ENCODE results near the gene ZNF219. TPM values are rescaled to one million over a fixed set of nuclear protein-coding genes. Genes with fewer than 3 reads are reported as not detected.

ZNF219 gene
- total RNA-seq, 1 donor from 2014 or later, result 5.2 TPM

DNA sequence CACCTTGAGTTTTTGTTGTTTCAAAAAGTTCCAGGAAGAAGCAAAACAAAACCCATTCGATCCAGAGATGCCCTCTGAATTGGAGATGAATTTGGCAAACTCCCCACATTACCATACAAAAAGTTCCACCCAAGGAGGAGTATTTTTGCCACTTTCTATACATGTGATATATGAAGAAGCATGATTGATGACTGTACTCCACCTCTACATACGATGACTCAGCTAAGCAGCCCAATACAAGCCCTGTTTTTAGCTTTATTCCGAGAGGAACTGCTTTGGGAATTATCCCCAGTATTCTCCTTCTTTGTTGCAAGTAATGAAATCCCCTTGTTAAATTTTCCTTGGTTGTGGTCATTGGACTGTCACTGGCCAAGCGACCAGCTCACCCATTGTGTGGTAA is 13.8 kb upstream of the ZNF219 start:
- no peaks in the 10 kb centered on the region for H3K36me3 ChIP-seq (ENCODE audit: control insufficient read depth in 3 of 3, insufficient read depth in 3 of 3, low read length in 3 of 3)
- no peaks in the 10 kb centered on the region for H3K27me3 ChIP-seq (ENCODE audit: control insufficient read depth in 3 of 3, insufficient read depth in 3 of 3, low read length in 3 of 3)
- H3K9ac ChIP-seq (ENCODE audit: low read depth in 1 of 3, low read length in 3 of 3), result no peak overlapping the region
- H3K4me3 ChIP-seq (ENCODE audit: low read length in 3 of 3), result no peak overlapping the region
- H3K9me3 ChIP-seq (ENCODE audit: control insufficient read depth in 3 of 3, low read length in 3 of 3), result no peaks in the 10 kb centered on the region
- no peak overlapping the region for H3K27ac ChIP-seq (ENCODE audit: low read depth, low read length)
- H3K4me1 ChIP-seq (ENCODE audit: control insufficient read depth in 3 of 3, insufficient read depth in 3 of 3, low read length in 3 of 3), result peaks cover 0 to 6% (median under 1%) of the 10 kb centered on the region in 3 donors

DNA sequence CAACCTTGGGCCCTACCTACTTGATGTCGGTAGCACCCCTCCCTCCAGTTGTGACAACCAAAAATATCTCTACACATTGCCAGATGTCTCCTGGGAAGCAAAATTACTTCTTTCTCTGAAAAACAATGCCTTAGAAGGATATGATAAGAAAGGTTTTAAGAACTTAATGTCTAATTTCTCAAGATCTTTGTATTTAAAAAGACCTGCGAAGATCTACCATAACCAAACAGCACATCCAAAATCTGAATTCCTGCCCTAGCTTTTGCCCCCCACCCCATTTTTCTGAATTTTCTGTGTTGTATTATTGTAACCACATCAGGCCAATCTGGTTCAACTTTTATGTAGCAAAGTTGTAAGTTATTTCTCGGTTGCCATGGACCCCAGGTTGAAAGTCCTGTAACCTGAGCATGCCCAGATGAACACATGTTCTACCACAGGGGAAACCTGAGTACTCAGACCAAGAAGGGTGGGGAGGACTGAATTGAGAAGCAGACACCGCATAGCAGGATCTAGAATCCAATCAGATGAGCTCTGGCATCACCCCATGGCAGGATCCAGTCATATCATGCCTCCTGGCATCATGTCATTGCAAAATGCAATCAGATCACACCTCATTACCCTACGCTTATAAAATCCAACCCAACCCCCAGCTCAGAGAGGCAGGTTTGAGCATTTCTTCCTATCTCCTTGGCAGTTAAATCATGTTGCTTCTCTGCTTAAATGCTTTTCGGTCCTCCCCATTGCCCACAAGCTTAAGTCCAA is 11.1 kb upstream of the ZNF219 start:
- Histone ChIP-seq H3K9ac (ENCODE audit: low read depth in 1 of 3, low read length in 3 of 3) (no peak overlapping the region), H3K27me3 (ENCODE audit: control insufficient read depth in 3 of 3, insufficient read depth in 3 of 3, low read length in 3 of 3) (no peaks in the 10 kb centered on the region), H3K36me3 (ENCODE audit: control insufficient read depth in 3 of 3, insufficient read depth in 3 of 3, low read length in 3 of 3) (no peaks in the 10 kb centered on the region), H3K4me1 (ENCODE audit: control insufficient read depth in 3 of 3, insufficient read depth in 3 of 3, low read length in 3 of 3) (peaks cover 18 to 28% (median 21%) of the 10 kb centered on the region in 3 donors), H3K9me3 (ENCODE audit: control insufficient read depth in 3 of 3, low read length in 3 of 3) (no peaks in the 10 kb centered on the region), H3K27ac (ENCODE audit: low read depth, low read length) (no peak overlapping the region), H3K4me3 (ENCODE audit: low read length in 3 of 3) (no peak overlapping the region)

DNA sequence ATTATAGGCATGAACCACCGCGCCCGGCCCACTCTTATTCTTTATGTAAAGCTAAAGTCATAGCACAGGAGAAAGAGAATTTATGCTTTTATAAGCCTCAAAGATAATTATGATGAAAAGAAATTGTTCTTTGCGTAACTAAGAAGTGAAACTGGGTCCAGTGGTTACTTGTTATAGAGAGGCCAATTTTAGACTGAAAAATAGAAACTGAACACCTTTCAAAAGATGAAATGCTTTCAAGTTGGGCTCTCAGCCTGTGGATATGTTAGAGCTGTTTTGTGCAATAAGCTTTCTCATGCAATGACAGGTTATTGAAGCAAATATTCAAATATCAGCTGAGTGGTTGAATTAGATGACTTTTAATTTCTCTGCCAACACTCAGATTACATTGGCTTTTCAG is 10.3 kb upstream of the ZNF219 start:
- H3K9ac ChIP-seq (ENCODE audit: low read depth in 1 of 3, low read length in 3 of 3), result no peak overlapping the region
- no peak overlapping the region for H3K27ac ChIP-seq (ENCODE audit: low read depth, low read length)
- peaks cover 21 to 34% (median 25%) of the 10 kb centered on the region in 3 donors for H3K4me1 ChIP-seq (ENCODE audit: control insufficient read depth in 3 of 3, insufficient read depth in 3 of 3, low read length in 3 of 3)
- H3K36me3 ChIP-seq (ENCODE audit: control insufficient read depth in 3 of 3, insufficient read depth in 3 of 3, low read length in 3 of 3), result no peaks in the 10 kb centered on the region
- no peaks in the 10 kb centered on the region for H3K27me3 ChIP-seq (ENCODE audit: control insufficient read depth in 3 of 3, insufficient read depth in 3 of 3, low read length in 3 of 3)
- H3K4me3 ChIP-seq (ENCODE audit: low read length in 3 of 3), result no peak overlapping the region
- no peaks in the 10 kb centered on the region for H3K9me3 ChIP-seq (ENCODE audit: control insufficient read depth in 3 of 3, low read length in 3 of 3)

DNA sequence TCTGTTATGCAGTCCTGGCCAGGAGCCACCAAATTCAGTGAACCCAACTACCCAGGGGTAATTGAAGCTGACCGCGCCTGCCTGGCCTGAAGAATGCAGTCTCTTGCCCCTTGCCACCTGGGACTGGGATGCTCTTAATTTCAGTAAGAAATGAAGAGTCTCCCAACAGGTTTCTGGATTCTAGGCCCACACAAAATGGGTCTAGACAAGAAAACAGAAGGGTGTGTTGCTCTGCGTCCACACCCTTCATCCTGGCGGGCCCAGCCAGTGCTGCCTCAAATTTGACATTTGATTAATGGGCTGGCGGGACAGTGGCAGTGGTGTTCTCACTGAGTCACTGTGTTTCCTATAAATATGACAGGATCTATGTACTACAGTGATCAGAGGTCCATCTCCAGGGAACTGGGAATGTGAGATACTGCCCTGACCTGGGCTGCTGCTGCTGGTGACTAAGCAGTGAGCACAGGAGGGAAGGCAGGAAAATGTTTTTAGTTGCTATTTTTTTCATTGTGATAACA is 8.9 kb upstream of the ZNF219 start:
- no peaks in the 10 kb centered on the region for H3K9me3 ChIP-seq (ENCODE audit: control insufficient read depth in 3 of 3, low read length in 3 of 3)
- H3K36me3 ChIP-seq (ENCODE audit: control insufficient read depth in 3 of 3, insufficient read depth in 3 of 3, low read length in 3 of 3), result no peaks in the 10 kb centered on the region
- H3K27me3 ChIP-seq (ENCODE audit: control insufficient read depth in 3 of 3, insufficient read depth in 3 of 3, low read length in 3 of 3), result no peaks in the 10 kb centered on the region
- peaks cover 27 to 46% (median 32%) of the 10 kb centered on the region in 3 donors for H3K4me1 ChIP-seq (ENCODE audit: control insufficient read depth in 3 of 3, insufficient read depth in 3 of 3, low read length in 3 of 3)
- H3K4me3 ChIP-seq (ENCODE audit: low read length in 3 of 3), result peak overlapping the region in 1 of 3 donors; percentile 39
- peak overlapping the region; percentile 58 for H3K27ac ChIP-seq (ENCODE audit: low read depth, low read length)
- H3K9ac ChIP-seq (ENCODE audit: low read depth in 1 of 3, low read length in 3 of 3), result peak overlapping the region in 1 of 3 donors; percentile 70

DNA sequence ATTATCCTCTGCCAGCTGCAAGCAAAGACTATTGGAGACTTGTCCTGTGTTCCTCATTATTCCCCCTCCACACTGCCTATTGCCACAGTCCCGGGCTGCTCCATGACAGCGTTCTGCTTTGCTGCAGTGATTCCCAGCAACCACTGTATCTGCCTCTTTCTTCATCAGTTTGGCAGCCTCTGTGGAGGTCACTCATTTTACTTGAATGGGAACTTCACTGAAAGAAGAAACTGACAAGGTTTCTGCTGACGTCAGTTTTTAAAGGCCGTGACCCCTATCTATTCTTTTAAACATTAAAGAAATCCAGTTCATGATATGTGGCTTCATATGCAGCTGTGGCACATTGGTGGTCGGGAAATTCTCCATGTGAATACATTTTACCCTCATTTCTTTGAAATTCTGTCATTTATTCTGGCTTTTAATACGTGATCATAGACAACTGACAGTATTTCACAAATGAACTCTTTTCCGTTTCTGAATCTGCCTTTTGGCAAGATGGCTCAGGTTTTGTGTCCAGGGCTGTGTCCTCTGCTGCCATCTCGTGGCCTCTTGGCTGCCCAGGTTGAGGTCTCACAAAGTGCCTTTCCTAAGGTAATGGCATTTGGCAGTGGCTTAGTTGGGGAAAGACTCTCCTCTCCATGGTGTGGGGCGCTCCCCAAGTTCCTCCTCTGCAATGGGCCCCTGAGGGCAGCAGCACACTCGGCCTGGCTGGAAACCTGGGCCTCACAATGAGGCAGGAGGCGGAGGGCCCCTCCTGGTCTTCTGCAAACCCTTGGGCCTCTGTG is 8.2 kb upstream of the ZNF219 start:
- H3K36me3 ChIP-seq (ENCODE audit: control insufficient read depth in 3 of 3, insufficient read depth in 3 of 3, low read length in 3 of 3), result no peaks in the 10 kb centered on the region
- no peaks in the 10 kb centered on the region for H3K9me3 ChIP-seq (ENCODE audit: control insufficient read depth in 3 of 3, low read length in 3 of 3)
- H3K4me1 ChIP-seq (ENCODE audit: control insufficient read depth in 3 of 3, insufficient read depth in 3 of 3, low read length in 3 of 3), result peaks cover 27 to 49% (median 32%) of the 10 kb centered on the region in 3 donors
- H3K27me3 ChIP-seq (ENCODE audit: control insufficient read depth in 3 of 3, insufficient read depth in 3 of 3, low read length in 3 of 3), result no peaks in the 10 kb centered on the region
- H3K27ac ChIP-seq (ENCODE audit: low read depth, low read length), result peak overlapping the region; percentile 58
- H3K9ac ChIP-seq (ENCODE audit: low read depth in 1 of 3, low read length in 3 of 3), result peak overlapping the region; percentile 62 to 70 (median 70)
- H3K4me3 ChIP-seq (ENCODE audit: low read length in 3 of 3), result peak overlapping the region; percentile 35 to 70 (median 39)

DNA sequence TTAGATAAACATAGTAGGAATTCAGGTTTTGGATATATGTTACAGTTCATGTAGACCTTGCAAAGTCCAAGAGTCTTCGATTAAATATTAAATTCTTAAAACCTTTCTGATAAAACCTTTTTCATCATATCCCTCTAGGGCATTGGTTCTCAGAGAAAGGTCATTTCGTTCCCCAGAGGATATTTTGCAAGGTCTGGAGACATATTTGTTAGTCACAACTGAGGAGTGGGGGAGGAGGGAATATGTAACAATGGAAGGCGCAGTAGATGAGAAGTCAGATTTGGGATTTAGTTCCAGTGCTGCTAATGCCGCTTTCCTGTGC is 7.7 kb upstream of the ZNF219 start:
- Histone ChIP-seq H3K36me3 (ENCODE audit: control insufficient read depth in 3 of 3, insufficient read depth in 3 of 3, low read length in 3 of 3) (no peaks in the 10 kb centered on the region), H3K9me3 (ENCODE audit: control insufficient read depth in 3 of 3, low read length in 3 of 3) (no peaks in the 10 kb centered on the region), H3K4me3 (ENCODE audit: low read length in 3 of 3) (peak overlapping the region; percentile 25 to 70 (median 39)), H3K27ac (ENCODE audit: low read depth, low read length) (peak overlapping the region; percentile 58), H3K9ac (ENCODE audit: low read depth in 1 of 3, low read length in 3 of 3) (peak overlapping the region; percentile 21 to 70 (median 70)), H3K4me1 (ENCODE audit: control insufficient read depth in 3 of 3, insufficient read depth in 3 of 3, low read length in 3 of 3) (peaks cover 27 to 49% (median 32%) of the 10 kb centered on the region in 3 donors), H3K27me3 (ENCODE audit: control insufficient read depth in 3 of 3, insufficient read depth in 3 of 3, low read length in 3 of 3) (no peaks in the 10 kb centered on the region)

DNA sequence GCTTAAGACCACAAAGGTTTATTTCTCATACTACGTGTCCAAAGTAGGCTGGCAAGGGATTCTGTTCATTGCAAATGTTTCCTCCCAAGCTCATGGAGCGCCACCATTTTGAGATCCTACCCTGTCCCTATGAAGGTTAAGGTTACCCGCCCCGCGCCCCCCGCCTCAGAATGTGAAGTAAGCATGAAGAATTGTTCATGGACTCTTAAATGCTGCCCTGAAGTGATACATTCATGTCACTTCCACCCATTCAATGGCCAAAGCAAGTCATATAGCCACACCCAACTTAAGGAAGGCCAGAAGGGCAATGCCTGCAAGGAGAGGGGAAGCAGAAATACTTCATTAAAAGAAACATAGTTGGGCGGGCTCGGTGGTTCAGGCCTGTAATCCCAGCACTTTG is 6.6 kb upstream of the ZNF219 start:
- Histone ChIP-seq H3K9me3 (ENCODE audit: control insufficient read depth in 3 of 3, low read length in 3 of 3) (no peaks in the 10 kb centered on the region), H3K4me1 (ENCODE audit: control insufficient read depth in 3 of 3, insufficient read depth in 3 of 3, low read length in 3 of 3) (peaks cover 27 to 48% (median 32%) of the 10 kb centered on the region in 3 donors), H3K4me3 (ENCODE audit: low read length in 3 of 3) (peak overlapping the region; percentile 77 to 98 (median 88)), H3K9ac (ENCODE audit: low read depth in 1 of 3, low read length in 3 of 3) (peak overlapping the region; percentile 90 to 99 (median 90)), H3K36me3 (ENCODE audit: control insufficient read depth in 3 of 3, insufficient read depth in 3 of 3, low read length in 3 of 3) (no peaks in the 10 kb centered on the region), H3K27ac (ENCODE audit: low read depth, low read length) (peak overlapping the region; percentile 98), H3K27me3 (ENCODE audit: control insufficient read depth in 3 of 3, insufficient read depth in 3 of 3, low read length in 3 of 3) (no peaks in the 10 kb centered on the region)

DNA sequence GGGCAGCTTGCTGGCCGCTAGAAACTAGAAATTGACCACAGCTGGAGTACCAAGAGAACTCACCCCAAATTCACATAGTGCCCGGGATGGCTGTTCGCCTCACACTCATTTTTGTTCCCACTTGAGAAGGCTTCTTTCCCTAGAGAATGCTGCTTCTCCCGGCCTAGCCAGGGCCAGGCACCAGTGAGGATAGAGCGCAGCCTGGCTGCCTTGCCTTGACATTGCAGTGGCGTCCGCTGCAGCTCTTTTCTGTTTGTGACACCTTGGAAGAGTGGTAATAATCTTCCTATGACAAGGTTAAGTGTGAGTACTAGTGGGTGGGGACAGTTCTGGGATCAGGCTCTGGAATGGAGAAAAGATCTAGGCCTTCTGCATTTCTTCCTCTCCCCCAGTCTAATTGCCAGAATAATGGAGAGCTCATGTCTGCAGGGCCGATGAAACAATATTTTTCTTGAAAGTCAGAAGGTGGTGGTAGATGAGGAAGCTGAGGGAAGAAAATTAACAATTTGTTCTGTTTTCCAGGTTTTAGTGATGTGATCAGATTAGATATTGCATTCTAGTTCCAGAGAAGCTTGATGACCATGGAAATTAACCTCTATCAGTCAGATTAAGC is 6.1 kb upstream of the ZNF219 start:
- Histone ChIP-seq H3K4me1 (ENCODE audit: control insufficient read depth in 3 of 3, insufficient read depth in 3 of 3, low read length in 3 of 3) (peaks cover 28 to 45% (median 33%) of the 10 kb centered on the region in 3 donors), H3K27ac (ENCODE audit: low read depth, low read length) (peak overlapping the region; percentile 98), H3K4me3 (ENCODE audit: low read length in 3 of 3) (peak overlapping the region; percentile 77 to 98 (median 88)), H3K36me3 (ENCODE audit: control insufficient read depth in 3 of 3, insufficient read depth in 3 of 3, low read length in 3 of 3) (no peaks in the 10 kb centered on the region), H3K27me3 (ENCODE audit: control insufficient read depth in 3 of 3, insufficient read depth in 3 of 3, low read length in 3 of 3) (no peaks in the 10 kb centered on the region), H3K9ac (ENCODE audit: low read depth in 1 of 3, low read length in 3 of 3) (peak overlapping the region; percentile 90 to 99 (median 90)), H3K9me3 (ENCODE audit: control insufficient read depth in 3 of 3, low read length in 3 of 3) (no peaks in the 10 kb centered on the region)

DNA sequence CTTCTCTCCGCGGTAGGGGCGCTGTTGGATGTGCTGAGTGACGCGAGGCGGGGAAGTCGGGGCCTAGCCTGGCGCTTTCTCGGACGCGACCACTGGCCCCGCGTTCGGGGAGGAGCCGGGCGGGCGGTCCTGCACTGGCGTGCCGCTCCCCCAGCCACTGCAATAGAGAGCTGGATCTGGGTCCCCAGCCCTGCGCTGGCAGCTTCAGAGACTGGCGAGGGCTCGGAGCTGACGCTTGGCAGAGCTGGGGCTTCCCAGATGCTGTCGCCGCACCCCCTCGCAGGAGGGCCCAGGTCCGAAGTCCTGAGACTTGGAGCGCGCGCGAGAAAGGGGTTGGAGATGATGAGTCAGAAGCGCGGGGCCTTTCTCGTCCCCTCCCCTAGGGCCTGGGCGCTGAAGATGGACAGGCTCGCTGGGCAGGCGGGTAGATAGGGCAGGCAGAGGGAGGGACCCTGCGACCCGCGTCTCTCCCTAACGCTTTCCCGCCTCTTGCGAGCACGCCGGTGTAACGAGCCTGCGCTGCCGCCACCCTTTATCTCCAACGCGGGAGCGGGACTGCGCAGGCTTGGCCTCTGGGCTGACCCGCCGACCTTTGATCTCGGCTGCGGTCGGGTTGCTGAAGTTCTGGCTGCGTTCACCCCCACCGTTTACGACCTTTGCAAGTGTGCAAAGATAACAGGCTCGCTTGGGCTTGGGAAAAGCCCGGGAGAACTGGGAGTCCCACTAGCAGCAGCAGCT is 5.4 kb upstream of the ZNF219 start:
- peak overlapping the region; percentile 98 for H3K27ac ChIP-seq (ENCODE audit: low read depth, low read length)
- H3K4me3 ChIP-seq (ENCODE audit: low read length in 3 of 3), result peak overlapping the region; percentile 77 to 98 (median 88)
- peaks cover 34 to 52% (median 39%) of the 10 kb centered on the region in 3 donors for H3K4me1 ChIP-seq (ENCODE audit: control insufficient read depth in 3 of 3, insufficient read depth in 3 of 3, low read length in 3 of 3)
- H3K9me3 ChIP-seq (ENCODE audit: control insufficient read depth in 3 of 3, low read length in 3 of 3), result no peaks in the 10 kb centered on the region
- H3K27me3 ChIP-seq (ENCODE audit: control insufficient read depth in 3 of 3, insufficient read depth in 3 of 3, low read length in 3 of 3), result no peaks in the 10 kb centered on the region
- H3K36me3 ChIP-seq (ENCODE audit: control insufficient read depth in 3 of 3, insufficient read depth in 3 of 3, low read length in 3 of 3), result no peaks in the 10 kb centered on the region
- peak overlapping the region; percentile 90 to 99 (median 90) for H3K9ac ChIP-seq (ENCODE audit: low read depth in 1 of 3, low read length in 3 of 3)
